Stimulated activated CD4-positive, alpha-beta T cell treated with anti-CD3 and anti-CD28 coated beads, Interleukin-1b, Interleukin-23, amount 100 ng/mL, for 24 hours (primary cell): Measurements from ENCODE around the gene PAX8.

Experiments used
- DNase-seq, 4 experiments: peaks; one replicate each; pipeline ENCODE4 v3.0.0-alpha.2; 2020; ENCODE audit warnings: low read depth in 4 of 4, low spot score in 1 of 4

The PAX8 gene

DNA sequence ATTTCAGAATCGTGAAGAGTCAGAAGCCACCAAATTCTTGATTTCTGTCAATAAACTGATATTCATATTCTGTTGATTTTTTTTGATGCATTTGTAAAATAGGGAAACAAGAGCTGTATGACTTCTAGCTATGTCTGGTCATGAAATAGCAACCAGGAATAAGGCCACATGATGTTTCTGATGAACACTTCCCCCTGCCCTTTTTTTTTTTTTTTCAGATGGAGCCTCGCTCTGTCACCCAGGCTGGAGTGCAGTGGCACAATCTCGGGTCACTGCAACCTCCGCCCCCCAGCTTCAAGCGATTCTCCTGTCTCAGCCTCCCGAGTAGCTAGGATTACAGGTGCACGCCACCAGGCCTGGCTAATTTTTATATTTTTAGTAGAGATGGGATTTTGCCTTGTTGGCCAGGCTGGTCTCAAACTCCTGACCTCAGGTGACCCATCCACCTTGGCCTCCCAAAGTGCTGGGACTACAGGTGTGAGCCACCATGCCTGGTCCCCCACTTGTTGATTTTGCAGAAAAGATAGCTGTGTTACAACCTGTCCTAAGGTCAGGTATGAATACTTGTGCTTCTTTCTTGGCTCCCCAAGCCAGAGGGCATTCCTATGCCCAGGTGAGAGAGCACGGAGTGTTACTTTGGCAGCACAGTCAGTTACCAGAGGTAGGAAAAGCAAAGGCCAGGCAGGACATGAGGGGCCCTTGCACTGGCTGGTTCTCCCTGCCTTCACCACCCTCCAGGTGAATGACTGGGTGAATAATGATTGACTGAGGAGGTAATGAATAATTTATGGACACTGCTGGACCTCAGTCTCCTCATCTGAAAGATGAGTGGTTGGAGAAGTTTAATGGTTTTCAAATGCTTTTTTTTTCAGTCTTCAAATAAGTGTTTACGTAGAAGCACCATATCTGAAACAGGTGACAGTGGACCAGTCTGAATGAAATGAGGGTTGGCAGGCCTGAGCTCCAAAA is 39.6 kb downstream of the PAX8 start:
- DNase-seq: no peak

DNA sequence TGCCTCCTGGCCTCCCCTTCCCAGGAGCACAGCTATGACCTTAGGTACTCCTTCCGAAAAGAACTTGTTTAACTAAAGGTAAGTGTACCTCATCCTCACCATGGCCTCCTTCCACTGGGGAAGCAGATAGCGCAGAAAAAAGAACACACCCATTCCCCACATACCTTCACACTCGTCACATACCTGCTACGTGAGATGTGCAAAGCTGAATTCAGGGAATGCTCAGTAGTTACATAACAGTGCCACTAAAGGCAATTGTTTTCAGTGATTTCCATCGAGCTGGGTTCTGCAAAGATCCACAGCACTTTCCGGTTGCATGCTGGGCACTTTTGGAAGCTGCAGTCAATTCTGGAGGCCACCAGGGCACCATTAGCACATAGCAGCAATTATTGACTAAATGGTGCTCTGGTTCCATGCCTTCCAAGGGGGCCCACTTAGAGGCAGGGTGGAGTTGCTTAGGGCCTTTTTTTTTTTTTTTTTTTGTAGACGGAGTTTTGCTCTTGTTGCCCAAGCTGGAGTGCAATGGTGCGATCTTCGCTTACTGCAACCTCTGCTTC is 41.0 kb downstream of the PAX8 start:
- DNase-seq: no peak

DNA sequence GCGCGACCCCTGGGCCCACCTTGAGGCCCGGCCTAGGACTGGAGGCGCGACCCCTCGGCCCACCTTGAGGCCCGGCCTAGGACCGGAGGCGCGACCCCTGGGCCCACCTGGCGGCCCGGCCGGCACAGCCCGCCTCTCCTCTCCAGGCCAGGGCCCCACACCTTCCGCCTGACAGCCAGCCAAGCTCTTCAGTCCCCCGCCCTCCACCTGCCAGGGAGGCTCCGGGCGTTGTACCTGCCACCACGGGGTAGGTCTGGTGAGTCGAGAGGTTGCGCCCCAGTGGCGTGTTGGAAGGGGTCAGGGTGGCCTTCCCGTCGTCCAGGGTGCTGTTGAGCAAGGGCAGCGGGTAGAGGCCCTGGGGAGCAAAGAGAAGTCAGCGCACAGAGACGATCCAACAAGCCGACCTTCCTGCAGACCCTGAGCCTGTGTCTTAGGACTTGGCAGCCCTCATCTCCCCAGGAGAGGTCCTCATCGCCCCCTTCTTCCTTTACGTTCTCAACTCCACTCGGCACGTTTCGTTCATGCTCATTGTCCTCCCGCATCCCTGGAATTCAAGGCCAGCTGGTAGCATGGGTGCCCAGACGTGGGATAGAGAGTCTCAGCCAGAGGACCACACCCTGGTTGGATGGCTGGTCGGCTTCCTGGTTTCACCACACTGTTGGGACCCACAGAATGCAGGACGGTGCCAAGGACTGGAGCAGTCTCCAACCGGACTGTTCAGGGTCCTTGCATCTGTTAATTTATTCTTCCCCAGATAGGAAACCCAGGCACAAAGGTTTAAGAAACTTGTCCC is 42.2 kb downstream of the PAX8 start:
- no peak for DNase-seq

DNA sequence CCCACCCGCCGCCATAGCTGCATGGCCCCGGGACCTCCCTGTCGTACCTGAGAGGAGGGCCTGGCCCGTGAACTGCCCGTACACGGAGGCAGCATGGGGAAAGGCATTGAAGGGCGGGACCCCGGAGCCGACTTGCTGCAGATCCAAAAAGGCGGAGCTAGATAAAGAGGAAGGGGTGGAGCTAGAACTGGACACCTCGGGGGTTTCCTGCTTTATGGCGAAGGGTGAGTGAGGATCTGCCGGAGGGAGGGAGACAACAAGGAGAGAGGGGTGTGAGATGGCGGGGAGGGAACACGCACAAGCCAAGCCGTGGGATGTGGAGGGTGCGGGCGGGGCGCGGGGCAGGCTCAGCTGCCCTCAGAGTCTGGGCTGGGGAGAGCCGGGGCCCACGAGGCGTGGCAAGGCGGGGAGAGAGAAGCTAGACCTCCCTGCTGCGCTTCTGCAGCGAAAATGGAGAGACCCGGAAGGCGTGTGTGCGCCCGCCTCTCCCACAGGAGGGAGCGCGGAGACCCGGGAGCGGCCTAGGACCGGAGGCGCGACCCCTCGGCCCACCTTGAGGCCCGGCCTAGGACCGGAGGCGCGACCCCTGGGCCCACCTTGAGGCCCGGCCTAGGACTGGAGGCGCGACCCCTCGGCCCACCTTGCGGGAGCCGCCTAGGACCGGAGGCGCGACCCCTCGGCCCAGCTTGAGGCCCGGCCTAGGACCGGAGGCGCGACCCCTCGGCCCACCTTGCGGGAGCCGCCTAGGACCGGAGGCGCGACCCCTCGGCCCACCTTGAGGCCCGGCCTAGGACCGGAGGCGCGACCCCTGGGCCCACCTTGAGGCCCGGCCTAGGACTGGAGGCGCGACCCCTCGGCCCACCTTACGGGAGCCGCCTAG is 43.1 kb downstream of the PAX8 start:
- peak; percentile 26 to 68 (median 45) for DNase-seq

DNA sequence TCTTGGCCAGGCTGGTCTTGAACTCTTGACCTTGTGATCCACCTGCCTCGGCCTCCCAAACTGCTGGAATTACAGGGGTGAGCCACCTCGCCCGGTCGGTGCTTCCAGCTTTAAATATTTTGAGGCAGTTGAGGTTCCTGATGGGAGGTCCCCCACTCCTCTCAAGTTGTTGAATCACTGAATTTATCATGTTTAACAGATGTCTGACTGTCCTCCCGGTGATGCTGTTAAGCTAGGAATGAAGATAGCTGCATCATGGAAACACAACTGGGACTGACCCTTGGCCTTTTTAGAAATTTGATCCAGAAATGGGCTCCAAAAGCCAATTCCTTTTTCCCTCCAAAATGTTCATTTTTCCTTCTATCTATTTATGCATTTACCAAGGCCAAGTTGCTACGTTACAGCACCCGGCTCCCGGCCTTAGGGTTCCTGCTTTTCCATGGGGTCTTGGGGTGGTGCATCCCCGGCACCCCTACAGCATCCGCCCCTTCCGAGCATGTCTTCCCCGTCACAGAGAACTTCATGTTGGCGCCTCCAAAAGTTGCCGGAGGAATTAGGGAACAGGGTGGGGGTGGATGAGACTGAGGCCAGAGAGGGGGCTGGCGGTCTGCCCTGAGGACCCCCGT is 43.9 kb downstream of the PAX8 start:
- DNase-seq: no peak

DNA sequence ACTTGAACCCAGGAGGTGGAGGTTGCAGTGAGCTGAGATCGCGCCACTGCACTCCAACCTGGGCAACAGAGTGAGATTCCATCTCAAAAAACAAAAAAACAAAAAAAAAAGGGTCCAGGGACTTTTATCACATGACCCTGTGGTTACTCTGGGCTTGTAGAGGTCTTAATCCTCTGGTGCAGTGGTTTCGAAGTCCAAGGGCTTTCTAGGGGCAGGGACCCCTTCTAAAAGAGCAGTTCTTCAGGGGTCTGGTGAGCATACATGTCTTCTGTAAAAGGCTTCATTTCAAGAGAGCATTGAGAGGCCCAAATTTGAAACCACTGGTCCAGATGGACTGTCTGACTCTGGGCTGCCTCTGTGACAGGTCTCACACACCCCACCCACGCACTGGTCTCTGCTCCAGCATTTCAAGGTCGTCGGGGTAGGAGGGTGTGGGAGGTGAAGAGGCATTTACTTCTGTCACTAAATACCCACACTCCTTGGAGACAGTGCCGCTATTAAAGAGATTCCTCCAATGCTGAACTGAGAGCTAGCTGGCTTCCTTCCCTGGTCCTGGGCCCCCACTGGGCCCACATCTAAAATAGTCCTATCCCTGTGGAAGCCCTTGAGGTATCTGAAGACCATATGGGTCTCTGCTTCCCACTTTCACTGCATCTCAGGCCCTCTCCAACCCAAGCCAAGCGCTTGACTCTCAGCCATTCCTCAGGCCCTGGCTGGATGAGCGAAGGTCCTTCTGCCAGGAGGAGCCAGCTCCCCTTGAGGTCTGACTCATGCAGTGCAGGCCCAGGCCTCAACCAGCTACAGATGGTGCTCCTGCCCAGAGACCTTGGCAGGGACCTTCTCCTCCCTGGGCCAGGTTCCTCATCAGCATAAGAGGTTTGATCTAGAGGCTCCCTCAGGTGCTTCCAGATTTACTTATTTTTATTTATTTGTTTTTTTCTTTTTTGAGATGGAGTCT is 44.8 kb downstream of the PAX8 start:
- DNase-seq: no peak

DNA sequence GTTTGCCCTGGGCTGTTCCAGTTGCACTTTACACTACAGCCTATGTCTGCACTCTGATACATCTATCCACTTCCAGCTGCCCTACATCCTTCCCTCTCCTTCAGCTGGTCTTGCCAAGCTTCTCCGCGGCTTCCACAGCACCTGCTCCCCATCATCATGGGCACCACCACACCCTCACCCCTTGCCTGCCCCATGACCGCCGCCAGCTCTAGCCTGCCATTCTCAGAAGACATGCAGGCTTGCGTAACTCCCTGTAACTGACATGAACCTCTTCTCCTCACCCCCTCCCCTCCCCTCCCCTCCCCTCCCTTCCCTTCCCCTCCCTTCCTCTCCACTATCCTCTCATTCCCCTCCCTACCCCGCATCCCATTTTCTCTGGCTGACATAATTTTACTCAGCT is 46.0 kb downstream of the PAX8 start:
- DNase-seq: no peak

DNA sequence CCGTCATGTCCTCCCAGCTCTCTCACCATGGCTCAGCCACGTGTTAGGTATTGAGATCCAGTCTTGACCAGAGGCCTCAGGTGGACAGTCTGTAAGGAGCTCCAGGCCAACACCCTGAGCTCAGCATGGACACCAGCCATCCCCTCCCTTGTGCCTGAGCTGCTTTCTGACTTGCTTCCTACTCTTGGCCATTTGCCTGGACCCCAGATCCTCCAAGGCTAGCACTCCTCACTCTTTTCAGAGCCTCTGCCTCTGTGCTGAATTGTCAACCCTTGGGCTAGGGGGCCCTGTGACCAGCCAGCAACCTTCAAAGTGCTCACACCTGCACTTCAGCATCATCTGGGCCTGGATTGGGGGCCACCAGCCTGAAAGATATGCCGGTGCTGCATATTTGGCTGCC is 46.6 kb downstream of the PAX8 start:
- no peak for DNase-seq

DNA sequence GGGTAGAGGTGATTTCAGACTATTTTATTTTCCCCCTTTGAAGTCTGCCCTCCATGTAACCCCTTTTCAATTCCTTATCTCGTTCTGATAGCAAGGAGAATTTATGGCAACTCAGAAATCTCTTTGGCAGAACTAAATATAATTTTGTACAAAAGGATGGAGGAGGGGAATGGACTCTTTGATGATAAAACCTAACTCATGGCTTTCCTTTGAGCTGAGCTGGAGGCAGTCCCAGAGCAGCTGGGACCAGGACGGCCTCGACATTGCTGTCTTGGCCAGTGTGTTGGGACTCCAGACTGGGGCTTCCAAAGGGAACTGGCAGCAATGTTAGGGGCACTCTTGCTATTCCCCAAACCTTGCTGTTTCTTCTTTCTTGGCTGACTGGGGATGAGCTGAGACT is 47.7 kb downstream of the PAX8 start:
- no peak for DNase-seq

GRCh38 chr2:113230531-113230930 is 48.2 kb downstream of the PAX8 start:
- DNase-seq: no peak

DNA sequence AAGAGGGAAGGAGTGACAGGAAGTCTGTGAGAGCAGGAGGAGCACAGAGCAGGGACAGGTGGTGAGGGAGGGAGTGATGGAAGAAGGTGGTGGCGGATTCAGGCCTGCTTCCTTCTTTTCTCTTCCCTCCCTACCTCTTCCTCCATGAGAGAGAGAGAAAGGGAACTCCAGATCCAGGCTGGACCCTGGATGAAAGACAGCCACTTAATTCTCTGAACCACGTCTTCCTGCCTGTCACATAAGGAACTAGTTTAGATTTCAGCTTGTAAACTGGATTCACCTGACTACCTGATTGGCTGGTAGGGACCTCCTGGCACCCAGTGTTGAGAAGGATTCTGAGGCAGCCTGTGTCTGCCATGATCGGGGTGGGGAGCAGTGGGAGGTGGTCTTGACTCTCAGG is 48.9 kb downstream of the PAX8 start:
- DNase-seq: no peak

GRCh38 chr2:113228991-113229716 is 49.6 kb downstream of the PAX8 start:
- no peak for DNase-seq

DNA sequence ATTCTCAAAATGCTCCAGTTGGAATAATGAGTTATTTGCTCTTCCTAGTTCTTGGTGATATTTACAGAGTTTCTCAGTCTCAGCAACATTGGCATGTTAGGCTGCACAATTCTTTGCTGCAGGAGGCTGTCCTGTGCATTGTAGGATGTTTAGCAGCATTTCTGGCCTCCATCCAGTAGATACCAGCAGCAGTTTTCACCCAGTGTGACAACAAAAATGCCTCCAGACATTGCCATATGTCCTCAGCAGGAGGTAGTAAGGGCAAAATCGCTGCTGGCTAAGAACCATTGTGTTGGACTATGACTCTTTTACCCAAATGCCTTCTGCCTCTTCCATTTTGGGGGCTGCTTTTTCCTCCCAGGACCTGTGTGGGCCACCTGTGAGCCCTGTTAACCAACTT is 50.4 kb downstream of the PAX8 start:
- no peak for DNase-seq

GRCh38 chr2:113227698-113228097 is 51.0 kb downstream of the PAX8 start:
- DNase-seq: no peak

GRCh38 chr2:113227290-113227689 is 51.4 kb downstream of the PAX8 start:
- no peak for DNase-seq

GRCh38 chr2:113226462-113226861 is 52.3 kb downstream of the PAX8 start:
- DNase-seq: no peak

DNA sequence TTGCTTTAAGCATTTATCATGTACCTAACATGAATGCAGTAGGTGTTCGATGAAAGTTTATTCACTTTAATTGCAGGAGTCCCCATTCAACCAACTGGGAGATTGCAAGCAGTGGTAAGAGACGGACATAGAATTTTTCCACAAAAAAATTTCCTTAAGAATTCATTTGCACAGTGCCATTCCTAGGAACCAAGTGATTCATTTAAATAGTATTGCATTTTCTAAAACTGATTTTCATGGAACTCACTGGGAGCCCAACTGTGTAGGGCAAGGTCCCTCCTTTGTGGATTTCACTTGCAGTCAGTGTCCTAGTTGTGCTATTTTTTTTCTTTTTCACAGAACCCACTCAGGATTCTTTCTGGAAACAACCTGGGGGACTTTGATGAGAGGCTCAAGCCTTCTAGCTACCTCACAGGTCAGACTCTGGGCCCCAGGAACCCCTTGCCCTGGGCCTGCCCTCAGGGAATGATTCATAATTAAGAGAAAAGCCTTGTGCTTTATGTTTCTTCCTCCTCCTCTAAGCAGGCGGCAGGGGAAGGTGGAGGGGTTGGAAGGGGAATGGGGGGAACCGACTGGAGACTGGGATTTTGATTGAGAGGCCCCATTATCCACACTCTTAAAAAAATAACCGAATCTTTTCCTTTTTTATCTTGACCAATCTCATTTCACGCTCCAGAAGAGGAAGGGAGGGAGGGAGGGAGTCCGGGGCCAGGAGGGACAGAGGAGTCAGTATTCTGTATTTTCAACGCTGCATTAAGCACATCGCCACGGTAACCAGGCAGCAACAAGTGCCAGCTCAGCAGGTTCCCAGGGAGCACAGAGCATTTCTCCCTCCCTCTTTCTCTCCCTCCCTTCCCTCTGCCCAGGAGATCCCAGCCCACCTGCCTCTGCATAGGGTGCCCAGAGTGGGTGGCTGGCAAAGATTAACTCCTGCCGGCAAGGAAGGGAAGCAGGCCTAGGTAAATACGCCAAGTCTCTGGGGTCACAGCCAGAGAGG is 53.2 kb downstream of the PAX8 start:
- no peak for DNase-seq
